Mesodermal cell (in vitro differentiated cells): Measurements from ENCODE around the gene ZSCAN31.

Experiments used
- H3K27ac ChIP-seq: 2 replicates; pipeline ENCODE4 v1.7.0; 2013; ENCODE audit warnings: mild to moderate bottlenecking, low read depth, low read length, moderate library complexity; ENCODE audit not compliant: severe bottlenecking
- H3K36me3 ChIP-seq: 2 replicates; pipeline ENCODE4 v1.7.1; 2013; ENCODE audit warnings: mild to moderate bottlenecking, low read length, moderate library complexity; ENCODE audit not compliant: control insufficient read depth, insufficient read depth
- H3K4me1 ChIP-seq: one replicate; pipeline ENCODE4 v1.7.1; 2013; ENCODE audit warnings: mild to moderate bottlenecking, low read length; ENCODE audit not compliant: insufficient read depth, control insufficient read depth, poor library complexity, severe bottlenecking
- H3K4me3 ChIP-seq: 2 replicates; pipeline ENCODE4 v1.7.0; 2013; ENCODE audit warnings: low read length, control low read depth, mild to moderate bottlenecking; ENCODE audit not compliant: insufficient read depth, poor library complexity, severe bottlenecking; ENCODE audit errors: extremely low read depth
- H3K9me3 ChIP-seq: 2 replicates; pipeline ENCODE4 v1.7.1; 2013; ENCODE audit warnings: mild to moderate bottlenecking, low read length, moderate library complexity; ENCODE audit not compliant: control insufficient read depth
- WGBS, 2 experiments: methylation state at CpG; one replicate each; pipeline ENCODE4 v1.1.5; 2013; ENCODE audit warnings: missing lambda C conversion rate in 2 of 2; ENCODE audit not compliant: insufficient coverage in 2 of 2; 5-methylcytosine and 5-hydroxymethylcytosine counted together

ZSCAN31 gene

DNA sequence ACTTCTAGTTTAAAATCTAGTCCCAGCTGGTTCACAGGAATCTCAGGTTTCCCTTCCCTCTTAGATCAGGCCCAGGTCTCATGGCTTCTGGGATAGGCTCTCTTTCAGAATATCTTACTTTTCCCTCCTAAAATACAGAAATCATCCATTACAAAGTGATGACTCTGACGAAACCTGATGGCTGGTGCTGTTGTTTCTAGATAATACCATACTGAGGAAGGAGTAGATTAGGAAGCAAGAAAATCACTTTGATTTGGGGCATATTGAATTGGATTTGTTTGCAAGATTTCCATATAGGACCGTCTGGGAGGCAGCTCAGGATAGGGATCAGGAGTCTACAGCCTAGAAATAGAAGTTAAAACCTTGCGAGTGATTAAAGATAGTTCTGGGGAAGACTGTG, 17.4 kb upstream of the ZSCAN31 start:
- peaks cover 14% of the 10 kb centered on the region for H3K36me3 ChIP-seq
- no peak overlapping the region for H3K27ac ChIP-seq
- WGBS, 2 experiments = 93 to 100% methylated on average over 2 to 3 of the region's 3 CpGs
- peaks cover 9% of the 10 kb centered on the region for H3K4me1 ChIP-seq
- H3K4me3 ChIP-seq = no peak overlapping the region
- H3K9me3 ChIP-seq = no peaks in the 10 kb centered on the region

DNA sequence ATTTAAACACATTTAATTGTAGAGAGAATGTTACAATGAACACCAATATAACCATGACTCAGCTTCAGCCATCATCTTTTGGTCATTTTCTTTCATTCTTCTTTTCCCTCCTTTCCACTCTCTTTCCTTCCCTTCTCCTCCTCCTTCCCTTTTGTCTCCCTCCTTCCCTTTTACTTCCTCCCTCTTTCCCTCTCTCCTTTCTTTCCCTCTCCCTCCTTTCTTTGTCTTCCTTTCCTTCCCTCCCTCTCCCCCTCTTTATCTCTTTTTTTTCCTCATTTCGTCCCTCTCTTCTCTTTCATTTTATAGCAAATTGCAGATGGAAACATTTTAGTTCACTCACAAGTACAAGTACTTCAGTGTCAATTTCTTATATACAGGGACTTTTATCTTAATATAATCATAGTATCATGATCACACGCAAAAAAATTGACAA, 15.6 kb upstream of the ZSCAN31 start:
- H3K27ac ChIP-seq = no peak overlapping the region
- peak overlapping the region; percentile 69 for H3K4me3 ChIP-seq
- 86% methylated on average over 1 of the region's 2 CpGs; no CpG with 5 or more reads in 1 of the 2 experiments for WGBS, 2 experiments
- H3K4me1 ChIP-seq = peaks cover 3% of the 10 kb centered on the region
- no peaks in the 10 kb centered on the region for H3K9me3 ChIP-seq
- H3K36me3 ChIP-seq = peaks cover 11% of the 10 kb centered on the region

DNA sequence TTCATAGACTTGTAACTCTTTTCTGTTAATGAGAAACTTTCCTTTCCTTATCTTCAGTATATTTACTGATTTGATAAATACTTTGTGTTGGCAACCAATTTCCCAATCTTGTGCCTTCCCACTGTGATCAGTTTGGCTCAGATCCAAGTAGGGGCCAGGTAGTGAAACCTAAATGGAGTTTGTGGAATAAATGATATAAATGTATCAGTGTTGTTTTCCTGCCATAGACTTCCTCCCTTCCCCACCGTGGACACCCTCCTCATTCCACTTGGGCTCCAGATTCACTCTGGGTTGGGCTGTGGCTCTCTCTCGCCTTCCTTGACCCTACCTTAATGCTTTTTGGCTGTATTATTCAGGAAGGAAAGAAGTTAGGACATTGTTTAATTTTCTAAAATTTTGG, 15.1 kb upstream of the ZSCAN31 start:
- no peaks in the 10 kb centered on the region for H3K9me3 ChIP-seq
- no peaks in the 10 kb centered on the region for H3K4me1 ChIP-seq
- H3K36me3 ChIP-seq = peaks cover 11% of the 10 kb centered on the region
- peak overlapping the region; percentile 69 for H3K4me3 ChIP-seq
- H3K27ac ChIP-seq = no peak overlapping the region
- no CpG with 5 or more reads among the region's 2 CpGs for WGBS, 2 experiments

DNA sequence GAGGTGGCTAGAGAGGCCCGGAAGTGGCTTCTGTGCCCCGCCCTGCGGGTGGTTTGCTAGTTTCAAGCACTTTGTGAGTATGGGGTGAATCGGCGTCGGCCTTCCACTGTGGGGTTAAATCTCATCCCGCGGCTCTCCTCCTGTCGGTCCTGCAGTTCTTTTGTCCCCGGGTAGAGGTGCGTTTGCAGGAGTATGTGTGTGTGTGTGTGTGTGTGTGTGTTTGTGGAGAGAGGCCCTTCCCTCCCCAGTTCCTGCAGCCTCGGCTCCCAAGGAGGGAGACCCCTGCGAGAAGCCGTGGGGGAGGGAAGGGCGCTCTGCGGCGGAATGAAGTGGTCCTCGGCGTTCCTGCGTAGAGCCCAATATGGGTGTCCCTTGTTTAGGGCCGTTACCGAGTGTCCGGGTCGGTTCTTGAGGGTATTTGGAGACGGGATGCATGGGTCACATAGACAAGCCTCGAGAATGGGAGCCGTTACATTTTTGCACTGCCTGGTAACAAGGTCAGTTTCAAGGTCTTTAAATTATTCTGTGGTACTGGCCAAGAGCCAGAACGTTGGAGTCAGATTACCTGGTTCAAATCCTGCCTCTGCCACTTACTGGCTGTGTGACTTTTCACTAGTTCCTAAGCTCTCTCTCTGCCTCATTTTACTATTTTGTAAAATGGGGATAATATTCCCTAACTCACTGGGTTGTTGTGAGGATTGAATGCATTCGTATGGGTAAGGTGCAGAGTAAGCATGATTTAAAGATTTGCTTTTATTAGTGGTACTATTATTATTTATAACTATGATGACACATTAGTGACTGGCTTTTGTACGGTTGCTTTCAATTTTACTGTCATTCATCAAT, 14.2 kb upstream of the ZSCAN31 start, which contains the start of gene ZKSCAN3:
ZKSCAN3 (plus strand) TSS at position 56 of the 846 bp plus-strand sequence. CDS start 9,640 bp downstream, outside the sequence.
- Histone ChIP-seq H3K9me3 (no peaks in the 10 kb centered on the region), H3K4me1 (no peaks in the 10 kb centered on the region), H3K36me3 (peaks cover 11% of the 10 kb centered on the region), H3K27ac (peak within 1 kb of the TSS; percentile 66), H3K4me3 (peak within 1 kb of the TSS; percentile 69)
- 0 to 1% methylated on average over 23 to 24 of the region's 30 CpGs for WGBS, 2 experiments

DNA sequence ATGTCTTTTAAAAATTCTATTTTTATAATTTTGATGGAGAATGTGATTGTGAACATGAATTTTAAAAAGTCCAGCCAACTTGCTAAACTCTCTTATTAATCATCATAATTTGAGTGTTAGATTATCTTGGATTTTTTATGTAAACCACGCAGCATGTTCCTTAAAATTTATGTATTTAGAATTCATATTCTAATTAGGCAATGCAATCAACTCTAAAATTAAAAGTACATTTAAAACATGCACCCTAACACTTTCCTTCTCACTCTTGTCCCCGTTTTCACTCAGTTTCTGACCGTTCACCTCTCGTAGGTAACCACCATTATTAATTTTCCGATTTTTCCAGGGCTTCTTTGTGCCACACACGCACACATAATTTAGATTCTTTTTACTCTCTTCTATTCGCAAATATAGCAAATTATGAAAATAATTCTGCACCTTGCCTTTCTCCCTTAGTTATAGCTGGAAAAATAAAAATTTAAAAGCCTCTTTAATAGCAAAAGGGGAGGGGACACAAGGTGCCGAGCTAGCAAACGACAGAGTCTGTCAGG, 13.5 kb upstream of the ZSCAN31 start:
- H3K9me3 ChIP-seq = no peaks in the 10 kb centered on the region
- 0% methylated on average over 6 of the region's 9 CpGs for WGBS, 2 experiments
- peaks cover 11% of the 10 kb centered on the region for H3K36me3 ChIP-seq
- H3K4me3 ChIP-seq = peak overlapping the region; percentile 69
- no peaks in the 10 kb centered on the region for H3K4me1 ChIP-seq
- peak overlapping the region; percentile 66 for H3K27ac ChIP-seq

DNA sequence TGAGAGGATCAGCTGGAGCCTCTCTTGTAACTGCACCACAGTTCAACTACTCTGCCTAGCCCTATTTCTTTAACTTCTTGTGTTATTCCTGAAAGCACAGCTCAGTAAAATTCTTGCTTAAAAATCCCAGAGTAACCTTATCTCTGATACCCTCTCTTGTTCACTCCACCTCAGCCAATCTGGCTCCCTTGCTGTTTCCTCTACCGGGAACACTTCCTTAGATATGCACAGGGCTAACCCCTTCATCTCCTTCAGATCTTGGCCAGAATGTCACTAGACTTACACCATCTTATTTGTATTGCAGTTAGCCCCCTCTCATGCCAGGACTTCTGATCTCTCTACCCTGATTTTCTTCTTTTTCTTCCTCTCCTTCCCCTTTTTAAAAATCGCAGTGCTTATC, 11.2 kb upstream of the ZSCAN31 start:
- 7 to 8% methylated on average over 1 of the region's 2 CpGs for WGBS, 2 experiments
- Histone ChIP-seq H3K4me1 (no peaks in the 10 kb centered on the region), H3K4me3 (no peak overlapping the region), H3K27ac (no peak overlapping the region), H3K9me3 (no peaks in the 10 kb centered on the region), H3K36me3 (no peaks in the 10 kb centered on the region)

DNA sequence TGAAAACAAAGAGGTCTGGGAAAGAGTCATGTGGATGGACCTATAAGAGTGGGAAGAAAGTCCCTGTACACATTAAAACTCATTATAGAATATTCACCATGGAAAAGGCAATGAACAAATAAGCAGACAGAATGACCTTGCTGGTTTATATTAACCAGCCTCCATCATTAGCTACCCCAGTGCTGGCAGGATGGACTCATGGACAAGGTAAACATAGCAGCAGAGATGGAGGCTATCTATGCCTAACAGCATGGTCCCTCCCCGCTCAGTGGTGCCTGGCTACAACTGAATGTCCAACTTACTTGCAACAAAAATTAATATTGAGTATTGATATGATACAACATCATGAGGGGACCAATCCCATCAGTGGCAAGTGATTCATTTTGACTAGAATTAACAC, 9.3 kb upstream of the ZSCAN31 start:
- H3K4me3 ChIP-seq = no peak overlapping the region
- H3K9me3 ChIP-seq = no peaks in the 10 kb centered on the region
- no peak overlapping the region for H3K27ac ChIP-seq
- no peaks in the 10 kb centered on the region for H3K36me3 ChIP-seq
- whole genome bisulfite sequencing, 2 experiments = no CpG with 5 or more reads among the region's 1 CpG
- no peaks in the 10 kb centered on the region for H3K4me1 ChIP-seq

DNA sequence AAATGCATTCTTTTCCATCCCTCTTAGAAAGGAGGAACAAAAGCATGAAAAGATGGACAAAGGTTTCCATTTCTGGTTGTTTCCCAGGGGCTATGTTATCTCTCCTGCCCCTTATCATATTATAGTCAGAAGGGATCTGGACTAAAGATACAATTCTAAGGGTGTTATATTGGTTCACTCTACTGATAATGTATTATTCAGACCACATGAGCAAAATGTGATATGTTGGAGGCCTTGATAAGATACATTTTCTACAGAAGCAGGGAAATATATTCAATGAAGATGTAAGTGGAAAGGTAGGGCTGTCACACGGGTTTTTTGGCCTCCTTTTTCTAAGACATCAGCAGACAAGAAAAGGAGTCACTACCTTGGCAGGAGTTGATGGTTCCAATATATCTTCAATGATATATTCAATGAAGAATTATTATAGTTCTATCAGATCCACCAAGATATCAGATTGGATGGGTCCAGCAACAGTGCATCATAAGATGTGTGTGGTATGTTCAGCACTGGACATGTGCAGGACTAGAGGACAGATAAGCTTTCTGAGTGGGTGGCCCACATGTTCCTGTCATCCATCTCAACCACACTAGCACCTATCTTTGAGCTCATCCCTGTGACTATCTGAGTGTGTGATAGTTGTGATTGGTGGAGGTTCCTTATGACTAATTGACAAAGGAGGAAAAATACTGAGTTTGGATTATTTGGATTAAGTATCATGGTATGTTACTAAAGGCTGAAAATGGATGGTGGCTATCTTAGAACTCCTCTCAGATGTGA, 8.1 kb upstream of the ZSCAN31 start:
- Histone ChIP-seq H3K9me3 (no peaks in the 10 kb centered on the region), H3K36me3 (no peaks in the 10 kb centered on the region), H3K27ac (no peak overlapping the region), H3K4me3 (no peak overlapping the region), H3K4me1 (no peaks in the 10 kb centered on the region)
- 43% methylated on average over 1 of the region's 1 CpG; no CpG with 5 or more reads in 1 of the 2 experiments for WGBS, 2 experiments

DNA sequence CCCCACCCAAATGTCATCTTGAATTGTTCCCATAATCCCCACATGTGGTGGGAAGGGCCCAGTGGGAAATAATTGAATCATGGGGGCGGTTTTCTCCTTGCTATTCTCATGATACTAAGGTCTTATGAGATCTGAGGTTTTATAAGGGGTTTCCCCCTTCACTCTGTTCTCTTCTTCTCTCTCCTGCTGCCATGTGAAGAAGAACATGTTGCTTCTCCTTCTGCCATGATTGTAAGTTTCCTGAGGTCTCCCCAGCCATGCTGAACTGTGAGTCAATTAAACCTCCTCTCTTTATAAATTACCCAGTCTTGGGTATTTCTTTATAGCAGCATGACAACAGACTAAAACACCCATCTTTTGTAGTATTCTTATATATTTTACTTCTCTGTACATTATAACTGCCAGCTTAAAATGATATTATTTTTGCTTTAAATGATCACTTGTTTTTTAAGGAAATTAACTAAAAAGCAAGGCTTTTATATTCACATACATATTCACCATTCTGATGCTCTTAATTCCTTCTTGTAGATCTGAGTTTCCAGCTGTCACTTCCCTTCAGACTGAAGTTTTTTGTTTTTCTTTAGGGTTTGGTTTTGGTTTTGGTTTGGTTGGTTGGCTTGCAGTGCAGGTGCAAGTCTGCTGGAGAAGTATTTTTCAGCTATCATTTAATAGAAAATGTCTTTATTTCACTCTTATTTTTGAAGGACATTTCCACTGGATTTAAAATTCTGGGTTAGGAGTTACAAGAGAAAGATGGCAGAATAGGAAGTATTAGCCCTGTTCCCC, 4.6 kb upstream of the ZSCAN31 start:
- peaks cover 2% of the 10 kb centered on the region for H3K4me1 ChIP-seq
- no CpG with 5 or more reads among the region's 1 CpG for WGBS, 2 experiments

DNA sequence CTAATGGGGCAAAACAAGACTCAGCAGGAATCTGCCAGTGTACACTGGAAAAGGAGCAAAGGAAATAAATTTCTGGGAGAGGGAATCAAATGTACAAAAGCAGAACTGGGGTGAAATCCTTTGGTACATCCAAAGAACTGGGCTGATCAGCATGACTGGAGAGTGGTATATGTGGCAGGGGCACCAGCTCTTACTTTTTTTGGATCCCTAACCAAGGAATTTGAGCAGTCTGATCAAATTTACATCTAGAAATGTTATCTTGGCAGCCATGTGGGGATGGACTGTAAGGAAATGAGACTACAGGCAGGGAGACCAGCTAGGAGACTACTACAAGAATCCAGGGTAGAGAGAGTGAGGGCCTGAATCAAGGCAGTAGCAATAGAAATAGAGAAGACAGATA, 1.2 kb upstream of the ZSCAN31 start:
- Histone ChIP-seq H3K4me3 (peak overlapping the region; percentile 77), H3K36me3 (no peaks in the 10 kb centered on the region), H3K4me1 (peaks cover 2% of the 10 kb centered on the region), H3K27ac (peak overlapping the region; percentile 99), H3K9me3 (no peaks in the 10 kb centered on the region)

More for the DNA sequence above, 4.6 kb upstream of the ZSCAN31 start:
- no peaks in the 10 kb centered on the region for H3K9me3 ChIP-seq
- H3K4me3 ChIP-seq = no peak overlapping the region
- H3K27ac ChIP-seq = no peak overlapping the region
- no peaks in the 10 kb centered on the region for H3K36me3 ChIP-seq
